Liver (tissue), 3 donors: ENCODE measurements around the gene TPGS2.

Source experiments
- ATF3 ChIP-seq: IDR thresholded peaks from 2 replicates; pipeline ENCODE4 v1.6.1; 2016; ENCODE audit warnings: antibody characterized with exemption
- CTCF ChIP-seq: fragments of 150-350 bp; IDR thresholded peaks from 2 replicates; pipeline ENCODE4 v1.5.1; 2017; ENCODE audit warnings: improper control_type of control experiment, low read depth, low read length; ENCODE audit not compliant: missing input control
- FOXA1 ChIP-seq: IDR thresholded peaks from 2 replicates; pipeline ENCODE4 v1.6.1; 2016; ENCODE audit warnings: antibody characterized with exemption
- GABPA ChIP-seq, 2 donors: IDR thresholded peaks in 1 of 2; conservative IDR thresholded peaks in 1 of 2; 2 replicates each; pipeline ENCODE4 v1.6.1; 2016; ENCODE audit warnings: antibody characterized with exemption in 2 of 2, mild to moderate bottlenecking in 1 of 2, moderate library complexity in 1 of 2
- RAD21 ChIP-seq, 2 donors: IDR thresholded peaks; 2 replicates each; pipeline ENCODE4 v1.6.1; 2016; ENCODE audit warnings: antibody characterized with exemption in 2 of 2, mild to moderate bottlenecking in 2 of 2
- REST ChIP-seq: IDR thresholded peaks from 2 replicates; pipeline ENCODE4 v1.6.1; 2016; ENCODE audit warnings: antibody characterized with exemption, mild to moderate bottlenecking
- RXRA ChIP-seq, 2 donors: IDR thresholded peaks; 2 replicates each; pipeline ENCODE4 v1.6.1; 2017 to 2018; ENCODE audit warnings: antibody characterized with exemption in 2 of 2, mild to moderate bottlenecking in 1 of 2
- TAF1 ChIP-seq: conservative IDR thresholded peaks from 2 replicates; pipeline ENCODE4 v1.6.1; 2016; ENCODE audit warnings: antibody characterized with exemption, mild to moderate bottlenecking
- ZBTB33 ChIP-seq: IDR thresholded peaks from 2 replicates; pipeline ENCODE4 v1.6.1; 2016; ENCODE audit warnings: antibody characterized with exemption
- donor health status: healthy.
- donor health status: healthy.

- no peak for TF ChIP-seq REST
- no peak for TF ChIP-seq FOXA1
- no peak for TF ChIP-seq CTCF
- no peak for TF ChIP-seq GABPA (IDR thresholded peaks at IDR 0.05 in 1 of 2, conservative IDR thresholded peaks at IDR 0.05 in 1 of 2)
- no peak for TF ChIP-seq RXRA (IDR thresholded peaks at IDR 0.05)
- no peak for TF ChIP-seq ZBTB33
- no peak for TF ChIP-seq ATF3
- TF ChIP-seq RAD21 (IDR thresholded peaks at IDR 0.05): no peak
- no peak for TF ChIP-seq TAF1
These were observed 13.8 kb downstream of the TPGS2 start for GRCh38 chr18:36814994-36815393.
